Urinary bladder (tissue), 4 donors: Measurements from ENCODE around the gene SDHB. TPM values are rescaled to one million over a fixed set of nuclear protein-coding genes. Genes with fewer than 3 reads are reported as not detected.

Experiments used
- DNase-seq: peaks from one replicate; pipeline ENCODE4 v3.0.0-alpha.2; 2015; ENCODE audit errors: extremely low spot score
- H3K27ac ChIP-seq: one replicate; pipeline ENCODE4 v1.5.1; 2013; ENCODE audit warnings: low read depth, mild to moderate bottlenecking, moderate library complexity
- H3K36me3 ChIP-seq: one replicate; pipeline ENCODE4 v1.6.1; 2013; ENCODE audit warnings: mild to moderate bottlenecking, moderate library complexity; ENCODE audit not compliant: insufficient read depth
- H3K4me1 ChIP-seq: one replicate; pipeline ENCODE4 v1.6.1; 2013; ENCODE audit warnings: mild to moderate bottlenecking, moderate library complexity; ENCODE audit not compliant: insufficient read depth
- H3K4me3 ChIP-seq: one replicate; pipeline ENCODE4 v1.5.1; 2013; ENCODE audit warnings: low read depth, low read length
- WGBS: extraction: QIAGEN DNeasy Blood & Tissue Kit; methylation state at CpG from one replicate; pipeline ENCODE4 v1.1.7; 2013; 5-methylcytosine and 5-hydroxymethylcytosine counted together
- polyA plus RNA-seq: library from polyadenylated mRNA; stranded (reverse); fragments of 200-250 nt; gene quantifications from one replicate; pipeline ENCODE4 v1.2.3, GENCODE V29; 2013
- total RNA-seq: library from RNA; depleted of rRNA; stranded (reverse); fragments of >200 nt; gene quantifications from one replicate; pipeline ENCODE4 v1.2.3, GENCODE V29; 2014
- donor health status: healthy with polysubstance abuse.
- donor health status: healthy.

Gene SDHB
- total and polyA plus RNA-seq, 2 donors, result 84.1 to 114 TPM

- no peak for DNase-seq
- 84% methylated on average over 1 of the region's 1 CpG for WGBS
- H3K27ac ChIP-seq, result no peak overlapping the region
- no peak overlapping the region for H3K4me3 ChIP-seq
- H3K4me1 ChIP-seq, result peaks cover 1% of the 10 kb centered on the region
- H3K36me3 ChIP-seq, result no peaks in the 10 kb centered on the region
These were observed 1.8 kb downstream of the SDHB start for GRCh38 chr1:17052038-17052437.

GRCh38 chr1:17047924-17048323, 5.9 kb downstream of the SDHB start:
- no peaks in the 10 kb centered on the region for H3K36me3 ChIP-seq
- no peak overlapping the region for H3K4me3 ChIP-seq
- DNase-seq, result no peak
- WGBS, result 83% methylated on average over 5 of the region's 5 CpGs
- H3K4me1 ChIP-seq, result no peaks in the 10 kb centered on the region
- H3K27ac ChIP-seq, result no peak overlapping the region

GRCh38 chr1:17046334-17046657, 7.5 kb downstream of the SDHB start:
- WGBS, result 67% methylated on average over 3 of the region's 3 CpGs
- H3K4me1 ChIP-seq, result no peaks in the 10 kb centered on the region
- no peak overlapping the region for H3K4me3 ChIP-seq
- no peak for DNase-seq
- H3K36me3 ChIP-seq, result no peaks in the 10 kb centered on the region
- H3K27ac ChIP-seq, result no peak overlapping the region

- no peak overlapping the region for H3K27ac ChIP-seq
- 37% methylated on average over 9 of the region's 9 CpGs for WGBS
- H3K4me3 ChIP-seq, result no peak overlapping the region
- no peaks in the 10 kb centered on the region for H3K36me3 ChIP-seq
- no peaks in the 10 kb centered on the region for H3K4me1 ChIP-seq
- DNase-seq, result no peak
These were observed 8.0 kb downstream of the SDHB start for GRCh38 chr1:17045634-17046333.

GRCh38 chr1:17045150-17045549, 8.7 kb downstream of the SDHB start:
- Histone ChIP-seq H3K36me3 (no peaks in the 10 kb centered on the region), H3K4me1 (no peaks in the 10 kb centered on the region), H3K4me3 (no peak overlapping the region), H3K27ac (no peak overlapping the region)
- 79% methylated on average over 5 of the region's 5 CpGs for WGBS
- DNase-seq, result no peak

- Histone ChIP-seq H3K27ac (no peak overlapping the region), H3K4me1 (no peaks in the 10 kb centered on the region), H3K36me3 (no peaks in the 10 kb centered on the region), H3K4me3 (no peak overlapping the region)
- no peak for DNase-seq
- 93% methylated on average over 5 of the region's 5 CpGs for WGBS
These were observed 10.2 kb downstream of the SDHB start for GRCh38 chr1:17043676-17044075.

- H3K4me1 ChIP-seq, result no peaks in the 10 kb centered on the region
- no peaks in the 10 kb centered on the region for H3K36me3 ChIP-seq
- DNase-seq, result no peak
- WGBS, result 70% methylated on average over 1 of the region's 1 CpG
- no peak overlapping the region for H3K27ac ChIP-seq
- H3K4me3 ChIP-seq, result no peak overlapping the region
These were observed 13.7 kb downstream of the SDHB start for GRCh38 chr1:17040135-17040534.

GRCh38 chr1:17039522-17039921, 14.3 kb downstream of the SDHB start:
- WGBS, result 99% methylated on average over 2 of the region's 2 CpGs
- DNase-seq, result no peak
- Histone ChIP-seq H3K27ac (no peak overlapping the region), H3K36me3 (no peaks in the 10 kb centered on the region), H3K4me1 (no peaks in the 10 kb centered on the region), H3K4me3 (no peak overlapping the region)

- H3K36me3 ChIP-seq, result peaks cover 9% of the 10 kb centered on the region
- H3K27ac ChIP-seq, result no peak overlapping the region
- whole genome bisulfite sequencing, result 88% methylated on average over 4 of the region's 4 CpGs
- DNase-seq, result no peak
- H3K4me1 ChIP-seq, result no peaks in the 10 kb centered on the region
- no peak overlapping the region for H3K4me3 ChIP-seq
These were observed 20.4 kb downstream of the SDHB start for GRCh38 chr1:17033481-17033880.

- no peaks in the 10 kb centered on the region for H3K4me1 ChIP-seq
- no peak overlapping the region for H3K27ac ChIP-seq
- H3K4me3 ChIP-seq, result no peak overlapping the region
- peaks cover 9% of the 10 kb centered on the region for H3K36me3 ChIP-seq
- WGBS, result 94% methylated on average over 3 of the region's 3 CpGs
- DNase-seq, result no peak
These were observed 21.1 kb downstream of the SDHB start for GRCh38 chr1:17032741-17033140.

GRCh38 chr1:17031436-17031835, 22.4 kb downstream of the SDHB start:
- H3K36me3 ChIP-seq, result peaks cover 14% of the 10 kb centered on the region
- WGBS, result 74% methylated on average over 4 of the region's 4 CpGs
- H3K27ac ChIP-seq, result no peak overlapping the region

GRCh38 chr1:17030206-17030605, 23.6 kb downstream of the SDHB start:
- Histone ChIP-seq H3K36me3 (peaks cover 14% of the 10 kb centered on the region), H3K4me1 (no peaks in the 10 kb centered on the region), H3K4me3 (no peak overlapping the region), H3K27ac (no peak overlapping the region)
- DNase-seq, result no peak
- 87% methylated on average over 4 of the region's 4 CpGs for WGBS

More at GRCh38 chr1:17031436-17031835, 22.4 kb downstream of the SDHB start:
- H3K4me3 ChIP-seq, result no peak overlapping the region
- no peak for DNase-seq
- no peaks in the 10 kb centered on the region for H3K4me1 ChIP-seq

GRCh38 chr1:17028662-17029188, 25.1 kb downstream of the SDHB start:
- Histone ChIP-seq H3K36me3 (peaks cover 14% of the 10 kb centered on the region), H3K27ac (no peak overlapping the region), H3K4me3 (no peak overlapping the region), H3K4me1 (no peaks in the 10 kb centered on the region)
- DNase-seq, result no peak
- 86% methylated on average over 5 of the region's 5 CpGs for WGBS

- 80% methylated on average over 2 of the region's 2 CpGs for WGBS
- peaks cover 13% of the 10 kb centered on the region for H3K36me3 ChIP-seq
These were observed 25.9 kb downstream of the SDHB start for GRCh38 chr1:17027900-17028299.

More at GRCh38 chr1:17027900-17028299, 25.9 kb downstream of the SDHB start:
- H3K27ac ChIP-seq, result no peak overlapping the region
- H3K4me1 ChIP-seq, result no peaks in the 10 kb centered on the region
- no peak for DNase-seq
- H3K4me3 ChIP-seq, result no peak overlapping the region
